GM12878 (cell line): ENCODE data around the gene RGL4. TPM values are rescaled to one million over a fixed set of nuclear protein-coding genes. Genes with fewer than 3 reads are reported as not detected.
A peak's percentile ranks its signal among the peaks of the same experiment; 100 is the strongest.
"Not testable (repeated sequence)": the region's sequence is repeated elsewhere in the genome, so short reads cannot be mapped to it uniquely, and the experiment has no call there.

Source experiments
- ATAC-seq: fragments of 200-7000 bp; cut with Tn5 transposase; 3 replicates; pipeline ENCODE4 v1.9.1; 2020; ENCODE audit warnings: mild to moderate bottlenecking, moderate library complexity
- Bru-seq: library from RNA; stranded (reverse); fragments of 400-500 nt; gene quantifications from one replicate; lab custom pipeline; 2021; lab: Mats Ljungman, UMichigan
- BruChase-seq, 2 experiments: library from RNA; stranded (reverse); fragments of 400-500 nt; gene quantifications; one replicate each; lab custom pipeline; 2021; lab: Mats Ljungman, UMichigan
- BruUV-seq: library from RNA; stranded (reverse); fragments of 400-500 nt; replicated peaks from 2 replicates; lab custom pipeline; 2021; lab: Mats Ljungman, UMichigan
- CTCF ChIA-PET: fragments of 300-600 bp; sonication (Branson Sonifier 250); formaldehyde crosslinking; extraction: SDS; loops from one replicate; lab custom pipeline; 2021; ENCODE audit warnings: inconsistent platforms; lab: Yijun Ruan, JAX
- POLR2A ChIA-PET: fragments of 350-600 bp; formaldehyde crosslinking; extraction: SDS; loops from one replicate; lab custom pipeline; 2021; ENCODE audit warnings: inconsistent platforms; lab: Charles Lee
- RAD21 ChIA-PET: fragments of 300-600 bp; sonication (Branson Sonifier 250); formaldehyde crosslinking; loops from one replicate; lab custom pipeline; 2023; ENCODE audit warnings: antibody characterized with exemption; ENCODE audit not compliant: unreplicated experiment; lab: Charles Lee
- SMC1A ChIA-PET: fragments of 300-600 bp; sonication (Branson Sonifier 250); formaldehyde crosslinking; loops from one replicate; lab custom pipeline; 2023; ENCODE audit not compliant: unreplicated experiment, uncharacterized antibody; lab: Charles Lee
- DNase-seq: peaks from one replicate; pipeline ENCODE4 v3.0.0-alpha.2; 2011; ENCODE audit warnings: low read depth, low spot score
- FAIRE-seq: peaks from 3 replicates; lab custom pipeline; 2011; peaks lifted over from hg19 to GRCh38; lab: Jason Lieb, UNC
- H2AFZ ChIP-seq: 2 replicates; pipeline ENCODE4 v1.6.0; 2011; ENCODE audit warnings: low read depth, low read length, control low read depth; ENCODE audit not compliant: control insufficient read depth
- H3K27ac ChIP-seq: 2 replicates; pipeline ENCODE4 v1.5.1; 2011; ENCODE audit warnings: control low read depth; ENCODE audit not compliant: control insufficient read depth, insufficient read depth
- H3K27me3 ChIP-seq, 2 experiments: replicated peaks in 1 of 2; 2 replicates each; pipeline versions ENCODE4 v1.6.0 to v1.6.1; 2011; ENCODE audit warnings: low read length in 1 of 2; ENCODE audit not compliant: control insufficient read depth in 2 of 2, insufficient read depth in 2 of 2
- H3K36me3 ChIP-seq, 2 experiments: 2 replicates each; pipeline ENCODE4 v1.5.1; 2011; ENCODE audit warnings: low read length in 1 of 2; ENCODE audit not compliant: control insufficient read depth in 2 of 2, insufficient read depth in 2 of 2
- H3K4me1 ChIP-seq: 2 replicates; pipeline ENCODE4 v1.6.1; 2011; ENCODE audit warnings: mild to moderate bottlenecking, low read length, moderate library complexity, mixed read lengths; ENCODE audit not compliant: control insufficient read depth, insufficient read depth
- H3K4me2 ChIP-seq: 2 replicates; pipeline ENCODE4 v1.6.0; 2011; ENCODE audit warnings: control low read depth; ENCODE audit not compliant: control insufficient read depth, insufficient read depth
- H3K4me3 ChIP-seq: fragments of 200-600 bp; sonication (generic); 2 replicates; pipeline ENCODE4 v1.5.1; 2016
- H3K79me2 ChIP-seq: 2 replicates; pipeline ENCODE4 v1.6.0; 2011; ENCODE audit warnings: low read length; ENCODE audit not compliant: control insufficient read depth, insufficient read depth
- H3K9ac ChIP-seq: 2 replicates; pipeline ENCODE4 v1.8.0; 2011; ENCODE audit warnings: low read length, control low read depth, mixed read lengths; ENCODE audit not compliant: control insufficient read depth, insufficient read depth
- H3K9me3 ChIP-seq: replicated peaks from 3 replicates; pipeline ENCODE4 v1.5.1; 2011; ENCODE audit warnings: mild to moderate bottlenecking, low read length; ENCODE audit not compliant: control insufficient read depth, insufficient read depth
- H4K20me1 ChIP-seq: 2 replicates; pipeline ENCODE4 v1.6.0; 2011; ENCODE audit not compliant: control insufficient read depth, insufficient read depth
- JUND ChIP-seq: IDR thresholded peaks from 2 replicates; pipeline ENCODE4 v1.6.1; 2012; ENCODE audit warnings: low read depth, mild to moderate bottlenecking, low read length, improper control_type of control experiment, moderate library complexity
- RB1 ChIP-seq: fragments of 450-650 bp; formaldehyde crosslinking; IDR thresholded peaks from 2 replicates; pipeline ENCODE4 v1.6.1; 2017; ENCODE audit warnings: mild to moderate bottlenecking, borderline replicate concordance
- SMARCA5 ChIP-seq: fragments of 450-650 bp; IDR thresholded peaks from 2 replicates; pipeline ENCODE4 v1.6.1; 2017; ENCODE audit warnings: mild to moderate bottlenecking
- WGBS: methylation state at CpG from one replicate; pipeline ENCODE4 v1.1.6; 2016; ENCODE audit warnings: low lambda C conversion rate; ENCODE audit not compliant: insufficient replicate concordance, insufficient coverage; ENCODE audit errors: missing lambda C conversion rate; 5-methylcytosine and 5-hydroxymethylcytosine counted together
- in situ Hi-C: fragments of 300-500 bp; cut with MboI; formaldehyde crosslinking; loops from 9 replicates; pipeline ENCODE4 v1.14.3; 2018; ENCODE audit warnings: mixed read lengths
- intact Hi-C: fragments of 100-400 bp; cut with micrococcal nuclease; formaldehyde crosslinking; loops from one replicate; pipeline ENCODE4 v1.14.2; 2022; ENCODE audit not compliant: unreplicated experiment
- long read RNA-seq, 2 experiments: library from polyadenylated mRNA; unstranded; transcript quantifications; one replicate each; pipeline ENCODE4 v2.0.0, GENCODE V29; 2019 to 2020
- polyA minus RNA-seq, 3 experiments: library from RNA; depleted of rRNA, polyadenylated mRNA; stranded (reverse); fragments of >200 nt; gene quantifications; 2 replicates each; pipeline ENCODE4 v1.2.3, GENCODE V29; 2011
- polyA plus RNA-seq, 11 experiments: library from polyadenylated mRNA; depleted of rRNA in 4 of 11; unstranded in 6 of 11; stranded (reverse) in 5 of 11; fragments of >200 nt; fragmentation: Nextera tagmentation in 4 of 11; fragmentation: Illumina TruSeq in 1 of 11; extraction: Ambion mirVana in 4 of 11; extraction: Trizol in 1 of 11; gene quantifications; 1 replicate in 1 of 11; 2 replicates in 10 of 11; pipeline versions ENCODE4 v1.2.1 to v1.2.3, GENCODE V29; 2011 to 2016; ENCODE audit warnings: inconsistent platforms in 2 of 11, missing spikeins in 2 of 11, low read depth in 1 of 11
- total RNA-seq, 4 experiments: library from RNA; depleted of rRNA in 3 of 4; stranded (reverse); fragments of >200 nt in 3 of 4; fragmentation: Illumina TruSeq in 1 of 4; extraction: Trizol in 1 of 4; gene quantifications; 2 replicates each; pipeline versions ENCODE4 v1.2.1 to v1.2.3, GENCODE V29; 2013 to 2021

RGL4 gene, protein sequence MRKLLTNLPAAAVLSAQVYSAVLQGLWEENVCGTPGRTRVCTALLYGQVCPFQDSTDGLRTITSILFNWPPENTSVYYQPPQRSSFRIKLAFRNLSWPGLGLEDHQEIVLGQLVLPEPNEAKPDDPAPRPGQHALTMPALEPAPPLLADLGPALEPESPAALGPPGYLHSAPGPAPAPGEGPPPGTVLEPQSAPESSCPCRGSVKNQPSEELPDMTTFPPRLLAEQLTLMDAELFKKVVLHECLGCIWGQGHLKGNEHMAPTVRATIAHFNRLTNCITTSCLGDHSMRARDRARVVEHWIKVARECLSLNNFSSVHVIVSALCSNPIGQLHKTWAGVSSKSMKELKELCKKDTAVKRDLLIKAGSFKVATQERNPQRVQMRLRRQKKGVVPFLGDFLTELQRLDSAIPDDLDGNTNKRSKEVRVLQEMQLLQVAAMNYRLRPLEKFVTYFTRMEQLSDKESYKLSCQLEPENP
- total RNA-seq (2013; cell fraction: nucleolus; rRNA removed): not detected in 2 replicates
- 1.5 and 5.0 TPM in 2 replicates for total RNA-seq (2014; rRNA removed)
- total RNA-seq (2014; rRNA removed; fragmentation: Illumina TruSeq; extraction: Trizol): 2.1 and 2.7 TPM in 2 replicates
- 1.7 TPM in 2 replicates for total RNA-seq (2021)
- 6.1 TPM for polyA plus RNA-seq (2011; ENCODE audit: low read depth)
- polyA plus RNA-seq (2011; rRNA removed): not detected in 2 replicates
- not detected in 2 replicates for polyA plus RNA-seq (2011; cell fraction: cytosol; rRNA removed)
- not detected in 2 replicates for polyA plus RNA-seq (2011; cell fraction: nucleus; rRNA removed)
- 1.7 and 2.5 TPM in 2 replicates for polyA plus RNA-seq (2012)
- 0.63 and 1.4 TPM in 2 replicates for polyA plus RNA-seq (2014; fragmentation: Illumina TruSeq; extraction: Trizol)
- polyA plus RNA-seq (2014; fragmentation: Nextera tagmentation; extraction: Ambion mirVana): 1 to 10 TPM; 1.8 to 2.0 TPM
- polyA plus RNA-seq (2014; rRNA removed): 2.0 and 3.5 TPM in 2 replicates
- polyA plus RNA-seq (2016; fragmentation: Nextera tagmentation; extraction: Ambion mirVana): 1 to 10 TPM; 7.6 to 9.0 TPM
- polyA minus RNA-seq (2011; rRNA and poly(A)+ RNA removed): not detected in 2 replicates
- polyA minus RNA-seq (2011; cell fraction: cytosol; rRNA and poly(A)+ RNA removed): not detected in 2 replicates
- polyA minus RNA-seq (2011; cell fraction: nucleus; rRNA and poly(A)+ RNA removed): not detected in 2 replicates
- percentile 17 among the genes with signal in this experiment for Bru-seq, nascent RNA
- BruChase-seq, experiment 1, labeled RNA remaining after a 6-hour chase: not detected
- BruChase-seq, experiment 2, labeled RNA remaining after a 2-hour chase: percentile 11 among the genes with signal in this experiment
- long read RNA-seq, experiment 1: 0 reads
- long read RNA-seq, experiment 2: 0 reads

DNA sequence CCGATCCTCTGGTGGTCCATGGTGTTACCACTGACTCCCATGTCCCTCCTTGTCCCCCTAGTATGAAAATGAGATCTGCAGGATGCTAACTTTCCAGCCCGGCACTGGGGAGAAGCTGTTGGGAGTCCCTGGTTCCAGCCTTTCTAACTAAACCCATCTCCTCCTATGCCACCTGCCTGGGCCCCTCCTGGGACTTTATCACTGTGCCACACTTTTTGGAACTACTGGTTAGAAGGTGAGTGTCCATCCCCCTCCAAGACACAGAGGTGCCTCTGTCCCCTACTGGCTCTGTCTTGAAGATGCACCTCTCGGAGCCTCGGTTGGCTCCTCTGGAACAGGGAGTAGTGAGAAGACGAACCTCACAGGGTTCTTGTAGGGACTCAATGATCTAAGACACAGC, at the start of gene RGL4:
Gene RGL4, plus strand, starts transcription at position 301 of the 400 bp plus-strand sequence. CDS start 1,018 bp downstream, outside the sequence.
- Histone ChIP-seq H3K27ac (no peak within 1 kb of the TSS), H3K9me3 (no peaks in the 10 kb centered on the region), H3K4me2 (no peak within 1 kb of the TSS), H3K36me3 (peaks cover 8 to 10% of the 10 kb centered on the region in 2 experiments; a peak in 3 of 4 replicates), H3K4me3 (no peak within 1 kb of the TSS), H4K20me1 (0 out of 2 replicates have a peak, but pooled peaks cover 3% of the 10 kb centered on the region), H3K27me3 (no peaks in the 10 kb centered on the region), H3K4me1 (peaks cover under 1% of the 10 kb centered on the region), H3K9ac (no peak within 1 kb of the TSS), H2AFZ (no peak within 1 kb of the TSS), H3K79me2 (no peaks in the 10 kb centered on the region)
- no peak for ATAC-seq
- TF ChIP-seq RB1: no peak
- no peak for TF ChIP-seq SMARCA5
- TF ChIP-seq JUND: no peak
- 97% methylated on average over 5 of the region's 5 CpGs for WGBS
- CTCF ChIA-PET: interaction anchor here (0.5 kb wide), 1 partner anchor 57 kb away, joined by 4 read pairs; no protein-coding TSS in a partner anchor
- POLR2A ChIA-PET: no interaction called here
- FAIRE-seq: no peak
- intact Hi-C loops: no loop called here
- in situ Hi-C loops: no loop called here
- SMC1A ChIA-PET: no interaction called here
- BruUV-seq: no TSS peak
- RAD21 ChIA-PET: no interaction called here
- no peak for DNase-seq

- intact Hi-C loops, H3K27me3 ChIP-seq, RAD21 ChIA-PET, H3K27ac ChIP-seq, CTCF ChIA-PET, BruUV-seq, H3K9ac ChIP-seq, in situ Hi-C loops, DNase-seq, H3K4me3 ChIP-seq, H3K4me2 ChIP-seq, H3K36me3 ChIP-seq, H3K9me3 ChIP-seq, H3K4me1 ChIP-seq, H4K20me1 ChIP-seq, POLR2A ChIA-PET, ATAC-seq, FAIRE-seq, H3K79me2 ChIP-seq, SMC1A ChIA-PET, H2AFZ ChIP-seq: not testable (repeated sequence)
- 96% methylated on average over 7 of the region's 7 CpGs for WGBS
Measured at GRCh38 chr22:23646526-23646925, 44.3 kb upstream of the RGL4 start.
